Liver (tissue), 9 donors: ENCODE results near the gene FEZ2. TPM values are rescaled to one million over a fixed set of nuclear protein-coding genes. Genes with fewer than 3 reads are reported as not detected.

Experiments used
- DNase-seq: peaks from one replicate; pipeline ENCODE4 v3.0.0-alpha.2; 2017; ENCODE audit warnings: low spot score
- H3K27ac ChIP-seq, 2 donors: one replicate each; pipeline ENCODE4 v1.7.0; 2013; ENCODE audit warnings: inconsistent platforms in 2 of 2, low read length in 2 of 2, control low read depth in 1 of 2, low read depth in 1 of 2, mild to moderate bottlenecking in 1 of 2
- H3K27me3 ChIP-seq, 4 donors: one replicate each; pipeline versions ENCODE4 v1.6.1 to v1.7.0; 2013; ENCODE audit warnings: low read length in 3 of 4, inconsistent platforms in 1 of 4, mild to moderate bottlenecking in 1 of 4, moderate library complexity in 1 of 4; ENCODE audit not compliant: control insufficient read depth in 4 of 4, insufficient read depth in 4 of 4
- H3K36me3 ChIP-seq, 4 donors: one replicate each; pipeline versions ENCODE4 v1.6.1 to v1.7.0; 2013; ENCODE audit warnings: low read length in 3 of 4, mild to moderate bottlenecking in 3 of 4, low read depth in 1 of 4, moderate library complexity in 1 of 4; ENCODE audit not compliant: control insufficient read depth in 4 of 4, insufficient read depth in 3 of 4
- H3K4me1 ChIP-seq, 4 donors: one replicate each; pipeline versions ENCODE4 v1.6.1 to v1.7.0; 2013; ENCODE audit warnings: low read length in 3 of 4, mild to moderate bottlenecking in 3 of 4, moderate library complexity in 1 of 4; ENCODE audit not compliant: control insufficient read depth in 4 of 4, insufficient read depth in 4 of 4
- H3K4me3 ChIP-seq, 3 donors: one replicate each; pipeline versions ENCODE4 v1.6.1 to v1.7.0; 2013; ENCODE audit warnings: low read length in 3 of 3, control low read depth in 1 of 3, low read depth in 1 of 3, mild to moderate bottlenecking in 1 of 3
- H3K9ac ChIP-seq, 2 donors: one replicate each; pipeline ENCODE4 v1.7.0; 2013; ENCODE audit warnings: low read length in 2 of 2, mild to moderate bottlenecking in 2 of 2, moderate library complexity in 2 of 2, control low read depth in 1 of 2, low read depth in 1 of 2
- H3K9me3 ChIP-seq, 4 donors: one replicate each; pipeline versions ENCODE4 v1.6.1 to v1.7.0; 2013; ENCODE audit warnings: low read length in 3 of 4; ENCODE audit not compliant: control insufficient read depth in 4 of 4
- ATF3 ChIP-seq: IDR thresholded peaks from 2 replicates; pipeline ENCODE4 v1.6.1; 2016; ENCODE audit warnings: antibody characterized with exemption
- EGR1 ChIP-seq, 2 donors: IDR thresholded peaks; 2 replicates each; pipeline ENCODE4 v1.6.1; 2016 to 2018; ENCODE audit warnings: antibody characterized with exemption in 2 of 2, low read depth in 2 of 2
- FOXA1 ChIP-seq: IDR thresholded peaks from 2 replicates; pipeline ENCODE4 v1.6.1; 2016; ENCODE audit warnings: antibody characterized with exemption
- FOXA2 ChIP-seq: IDR thresholded peaks from 2 replicates; pipeline ENCODE4 v1.6.1; 2016; ENCODE audit warnings: antibody characterized with exemption
- GABPA ChIP-seq, 2 donors: IDR thresholded peaks in 1 of 2; conservative IDR thresholded peaks in 1 of 2; 2 replicates each; pipeline ENCODE4 v1.6.1; 2016; ENCODE audit warnings: antibody characterized with exemption in 2 of 2, mild to moderate bottlenecking in 1 of 2, moderate library complexity in 1 of 2
- HNF4A ChIP-seq, 2 donors: conservative IDR thresholded peaks; 2 replicates each; pipeline ENCODE4 v1.6.1; 2016; ENCODE audit warnings: antibody characterized with exemption in 2 of 2, mild to moderate bottlenecking in 2 of 2
- HNF4G ChIP-seq: IDR thresholded peaks from 2 replicates; pipeline ENCODE4 v1.6.1; 2016; ENCODE audit warnings: antibody characterized with exemption
- JUND ChIP-seq, 2 donors: IDR thresholded peaks; 2 replicates each; pipeline ENCODE4 v1.6.1; 2016; ENCODE audit warnings: antibody characterized with exemption in 2 of 2
- MAX ChIP-seq: IDR thresholded peaks from 2 replicates; pipeline ENCODE4 v1.6.1; 2016; ENCODE audit warnings: antibody characterized with exemption
- NR2F2 ChIP-seq: IDR thresholded peaks from 2 replicates; pipeline ENCODE4 v1.6.1; 2016; ENCODE audit warnings: antibody characterized with exemption
- RAD21 ChIP-seq, 2 donors: IDR thresholded peaks; 2 replicates each; pipeline ENCODE4 v1.6.1; 2016; ENCODE audit warnings: antibody characterized with exemption in 2 of 2, mild to moderate bottlenecking in 2 of 2
- RXRA ChIP-seq, 2 donors: IDR thresholded peaks; 2 replicates each; pipeline ENCODE4 v1.6.1; 2017 to 2018; ENCODE audit warnings: antibody characterized with exemption in 2 of 2, mild to moderate bottlenecking in 1 of 2
- SP1 ChIP-seq: IDR thresholded peaks from 2 replicates; pipeline ENCODE4 v1.6.1; 2018; ENCODE audit warnings: antibody characterized with exemption, mild to moderate bottlenecking
- TAF1 ChIP-seq: conservative IDR thresholded peaks from 2 replicates; pipeline ENCODE4 v1.6.1; 2016; ENCODE audit warnings: antibody characterized with exemption, mild to moderate bottlenecking
- YY1 ChIP-seq: IDR thresholded peaks from 2 replicates; pipeline ENCODE4 v1.6.1; 2016; ENCODE audit warnings: antibody characterized with exemption, mild to moderate bottlenecking
- WGBS: extraction: QIAGEN DNeasy Blood & Tissue Kit; methylation state at CpG from one replicate; pipeline ENCODE4 v1.1.7; 2013; 5-methylcytosine and 5-hydroxymethylcytosine counted together
- polyA plus RNA-seq, 2 donors: library from polyadenylated mRNA; stranded (reverse) in 1 of 2; unstranded in 1 of 2; fragments of 200-250 nt in 1 of 2; fragments of >200 nt in 1 of 2; fragmentation: Nextera tagmentation in 1 of 2; extraction: Ambion mirVana in 1 of 2; gene quantifications; one replicate each; pipeline versions ENCODE4 v1.2.1 to v1.2.3, GENCODE V29; 2013 to 2015
- total RNA-seq, 2 donors: library from RNA; depleted of rRNA; stranded (reverse); fragments of >200 nt; gene quantifications; one replicate each; pipeline ENCODE4 v1.2.3, GENCODE V29; 2014
- TF ChIP-seq, protein P1 (sequence below): IDR thresholded peaks from 2 replicates; pipeline ENCODE4 v1.6.1; 2016; ENCODE audit warnings: antibody characterized with exemption, mild to moderate bottlenecking
- TF ChIP-seq, protein P2 (sequence below): IDR thresholded peaks from 2 replicates; pipeline ENCODE4 v1.6.1; 2016; ENCODE audit warnings: antibody characterized with exemption
- donor health status: healthy.
- donor health status: healthy.
- donor health status: healthy.
- donor health status: healthy.
- donor health status: healthy.

Gene FEZ2
- total and polyA plus RNA-seq, 4 donors, result 11.9 to 16.1 (median 14.1) TPM

DNA sequence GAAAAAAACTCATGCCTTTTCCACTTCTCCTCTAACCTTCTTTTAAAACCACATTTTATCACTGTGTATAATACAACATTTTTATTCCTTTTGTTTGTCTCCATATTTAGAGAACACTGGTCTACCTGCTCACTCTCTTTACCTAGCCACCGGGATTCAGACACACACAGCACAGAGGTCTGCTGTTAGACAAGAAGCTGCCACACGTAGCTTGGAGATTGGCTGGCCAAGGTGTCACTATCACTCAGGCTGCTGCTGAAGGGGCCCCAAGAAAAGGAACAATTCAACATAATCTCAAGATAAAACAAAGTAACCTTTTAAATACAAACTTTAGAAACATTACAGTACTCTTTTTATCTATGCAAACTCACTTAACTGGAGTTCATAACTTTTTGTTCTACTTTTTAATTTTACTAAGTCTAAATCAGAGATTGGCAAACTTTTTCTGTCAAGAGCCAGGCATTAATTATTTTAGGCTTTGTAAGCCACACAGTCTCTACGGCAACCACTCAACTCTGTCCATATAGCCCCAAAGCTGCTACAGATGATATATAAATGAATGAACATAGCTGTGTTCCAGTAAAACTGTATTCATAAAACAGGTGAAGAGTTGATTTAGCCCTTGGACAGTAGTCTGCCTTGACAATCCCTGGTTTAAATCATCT, 25.8 kb downstream of the FEZ2 start:
- Histone ChIP-seq H3K27ac (no peak overlapping the region), H3K4me3 (no peak overlapping the region), H3K27me3 (no peaks in the 10 kb centered on the region), H3K9ac (no peak overlapping the region), H3K9me3 (no peaks in the 10 kb centered on the region), H3K36me3 (peaks cover 0 to 7% (median 4%) of the 10 kb centered on the region in 4 donors), H3K4me1 (no peaks in the 10 kb centered on the region)
- no peak for DNase-seq
- WGBS, result 69% methylated on average over 3 of the region's 3 CpGs
- TF ChIP-seq, protein P1, sequence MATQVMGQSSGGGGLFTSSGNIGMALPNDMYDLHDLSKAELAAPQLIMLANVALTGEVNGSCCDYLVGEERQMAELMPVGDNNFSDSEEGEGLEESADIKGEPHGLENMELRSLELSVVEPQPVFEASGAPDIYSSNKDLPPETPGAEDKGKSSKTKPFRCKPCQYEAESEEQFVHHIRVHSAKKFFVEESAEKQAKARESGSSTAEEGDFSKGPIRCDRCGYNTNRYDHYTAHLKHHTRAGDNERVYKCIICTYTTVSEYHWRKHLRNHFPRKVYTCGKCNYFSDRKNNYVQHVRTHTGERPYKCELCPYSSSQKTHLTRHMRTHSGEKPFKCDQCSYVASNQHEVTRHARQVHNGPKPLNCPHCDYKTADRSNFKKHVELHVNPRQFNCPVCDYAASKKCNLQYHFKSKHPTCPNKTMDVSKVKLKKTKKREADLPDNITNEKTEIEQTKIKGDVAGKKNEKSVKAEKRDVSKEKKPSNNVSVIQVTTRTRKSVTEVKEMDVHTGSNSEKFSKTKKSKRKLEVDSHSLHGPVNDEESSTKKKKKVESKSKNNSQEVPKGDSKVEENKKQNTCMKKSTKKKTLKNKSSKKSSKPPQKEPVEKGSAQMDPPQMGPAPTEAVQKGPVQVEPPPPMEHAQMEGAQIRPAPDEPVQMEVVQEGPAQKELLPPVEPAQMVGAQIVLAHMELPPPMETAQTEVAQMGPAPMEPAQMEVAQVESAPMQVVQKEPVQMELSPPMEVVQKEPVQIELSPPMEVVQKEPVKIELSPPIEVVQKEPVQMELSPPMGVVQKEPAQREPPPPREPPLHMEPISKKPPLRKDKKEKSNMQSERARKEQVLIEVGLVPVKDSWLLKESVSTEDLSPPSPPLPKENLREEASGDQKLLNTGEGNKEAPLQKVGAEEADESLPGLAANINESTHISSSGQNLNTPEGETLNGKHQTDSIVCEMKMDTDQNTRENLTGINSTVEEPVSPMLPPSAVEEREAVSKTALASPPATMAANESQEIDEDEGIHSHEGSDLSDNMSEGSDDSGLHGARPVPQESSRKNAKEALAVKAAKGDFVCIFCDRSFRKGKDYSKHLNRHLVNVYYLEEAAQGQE, result no peak
- TF ChIP-seq FOXA1 (no peak), ATF3 (no peak), YY1 (no peak), TAF1 (no peak), NR2F2 (no peak), HNF4A (conservative IDR thresholded peaks at IDR 0.05) (no peak), SP1 (no peak), FOXA2 (no peak), RAD21 (IDR thresholded peaks at IDR 0.05) (no peak), GABPA (IDR thresholded peaks at IDR 0.05 in 1 of 2, conservative IDR thresholded peaks at IDR 0.05 in 1 of 2) (no peak), HNF4G (no peak)
- TF ChIP-seq, protein P2, sequence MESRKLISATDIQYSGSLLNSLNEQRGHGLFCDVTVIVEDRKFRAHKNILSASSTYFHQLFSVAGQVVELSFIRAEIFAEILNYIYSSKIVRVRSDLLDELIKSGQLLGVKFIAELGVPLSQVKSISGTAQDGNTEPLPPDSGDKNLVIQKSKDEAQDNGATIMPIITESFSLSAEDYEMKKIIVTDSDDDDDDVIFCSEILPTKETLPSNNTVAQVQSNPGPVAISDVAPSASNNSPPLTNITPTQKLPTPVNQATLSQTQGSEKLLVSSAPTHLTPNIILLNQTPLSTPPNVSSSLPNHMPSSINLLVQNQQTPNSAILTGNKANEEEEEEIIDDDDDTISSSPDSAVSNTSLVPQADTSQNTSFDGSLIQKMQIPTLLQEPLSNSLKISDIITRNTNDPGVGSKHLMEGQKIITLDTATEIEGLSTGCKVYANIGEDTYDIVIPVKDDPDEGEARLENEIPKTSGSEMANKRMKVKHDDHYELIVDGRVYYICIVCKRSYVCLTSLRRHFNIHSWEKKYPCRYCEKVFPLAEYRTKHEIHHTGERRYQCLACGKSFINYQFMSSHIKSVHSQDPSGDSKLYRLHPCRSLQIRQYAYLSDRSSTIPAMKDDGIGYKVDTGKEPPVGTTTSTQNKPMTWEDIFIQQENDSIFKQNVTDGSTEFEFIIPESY, result no peak

GRCh38 chr2:36570416-36570815, 27.6 kb downstream of the FEZ2 start:
- Histone ChIP-seq H3K36me3 (peaks cover 0 to 7% (median 3%) of the 10 kb centered on the region in 4 donors), H3K9me3 (no peaks in the 10 kb centered on the region), H3K4me1 (no peaks in the 10 kb centered on the region), H3K4me3 (no peak overlapping the region), H3K27ac (no peak overlapping the region), H3K27me3 (no peaks in the 10 kb centered on the region), H3K9ac (no peak overlapping the region)
- DNase-seq, result no peak
- WGBS, result 99% methylated on average over 1 of the region's 1 CpG
- TF ChIP-seq EGR1 (IDR thresholded peaks at IDR 0.05; ENCODE audit: low read depth in 2 of 2), result no peak
- TF ChIP-seq RXRA (IDR thresholded peaks at IDR 0.05), result no peak
- TF ChIP-seq YY1, result no peak
- no peak for TF ChIP-seq JUND (IDR thresholded peaks at IDR 0.05)
- TF ChIP-seq ATF3, result no peak
- TF ChIP-seq, protein P1, result no peak
- TF ChIP-seq SP1, result no peak
- TF ChIP-seq FOXA1, result no peak
- TF ChIP-seq MAX, result no peak
- no peak for TF ChIP-seq GABPA (IDR thresholded peaks at IDR 0.05 in 1 of 2, conservative IDR thresholded peaks at IDR 0.05 in 1 of 2)
- no peak for TF ChIP-seq HNF4A (conservative IDR thresholded peaks at IDR 0.05)
- TF ChIP-seq, protein P2, result no peak
